ENCODE measurements around the gene ADGRG6. TPM values are rescaled to one million over a fixed set of nuclear protein-coding genes. Genes with fewer than 3 reads are reported as not detected.

ADGRG6 gene
- total and polyA plus RNA-seq, 3 donors from 2014 or later, result 5.1 to 10.6 (median 7.2) TPM

DNA sequence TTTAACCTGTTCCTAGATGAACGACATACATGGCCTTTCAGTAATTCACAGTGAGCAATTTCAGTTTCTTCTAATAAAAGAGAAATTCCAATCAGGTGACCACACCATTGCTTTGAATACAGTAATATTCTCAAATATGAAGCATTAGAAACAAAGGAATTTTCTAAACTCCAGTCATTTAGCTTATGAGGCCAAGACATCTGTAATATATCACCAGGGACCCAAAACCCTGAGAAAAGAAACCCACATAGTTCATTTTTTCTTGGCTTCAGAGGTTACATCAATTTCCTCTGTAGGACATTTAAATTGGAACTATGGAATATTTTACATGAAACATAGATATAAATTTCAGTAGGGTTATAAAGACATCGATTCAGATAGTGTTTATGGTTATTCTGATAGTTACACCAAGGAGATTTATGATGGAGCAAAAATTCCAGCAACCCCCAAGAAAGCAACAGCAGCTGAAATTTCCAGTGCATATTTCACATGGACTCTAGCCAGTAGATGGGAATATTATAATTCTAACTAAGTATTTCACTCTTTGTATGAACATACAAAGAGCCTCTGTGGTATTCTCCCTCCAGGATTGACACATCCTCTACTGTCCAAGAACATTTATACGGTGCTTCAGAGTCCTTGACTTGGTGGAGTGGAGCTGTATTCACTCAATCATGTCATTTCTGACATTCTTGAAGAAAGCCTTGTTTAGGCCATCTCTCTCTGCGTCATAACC, 82.9 kb downstream of the ADGRG6 start:
- no peaks in the 10 kb centered on the region for H3K4me1 ChIP-seq
- 72 to 78% methylated on average over 4 of the region's 4 CpGs for WGBS, 2 donors
- TF ChIP-seq, protein P1, sequence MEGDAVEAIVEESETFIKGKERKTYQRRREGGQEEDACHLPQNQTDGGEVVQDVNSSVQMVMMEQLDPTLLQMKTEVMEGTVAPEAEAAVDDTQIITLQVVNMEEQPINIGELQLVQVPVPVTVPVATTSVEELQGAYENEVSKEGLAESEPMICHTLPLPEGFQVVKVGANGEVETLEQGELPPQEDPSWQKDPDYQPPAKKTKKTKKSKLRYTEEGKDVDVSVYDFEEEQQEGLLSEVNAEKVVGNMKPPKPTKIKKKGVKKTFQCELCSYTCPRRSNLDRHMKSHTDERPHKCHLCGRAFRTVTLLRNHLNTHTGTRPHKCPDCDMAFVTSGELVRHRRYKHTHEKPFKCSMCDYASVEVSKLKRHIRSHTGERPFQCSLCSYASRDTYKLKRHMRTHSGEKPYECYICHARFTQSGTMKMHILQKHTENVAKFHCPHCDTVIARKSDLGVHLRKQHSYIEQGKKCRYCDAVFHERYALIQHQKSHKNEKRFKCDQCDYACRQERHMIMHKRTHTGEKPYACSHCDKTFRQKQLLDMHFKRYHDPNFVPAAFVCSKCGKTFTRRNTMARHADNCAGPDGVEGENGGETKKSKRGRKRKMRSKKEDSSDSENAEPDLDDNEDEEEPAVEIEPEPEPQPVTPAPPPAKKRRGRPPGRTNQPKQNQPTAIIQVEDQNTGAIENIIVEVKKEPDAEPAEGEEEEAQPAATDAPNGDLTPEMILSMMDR (IDR thresholded peaks at IDR 0.05), result no peak
- no peak for TF ChIP-seq POLR2A (IDR thresholded peaks at IDR 0.05)
- no peaks in the 10 kb centered on the region for H3K36me3 ChIP-seq (ENCODE audit: low read depth, missing control alignments)
- no peaks in the 10 kb centered on the region for H3K9me3 ChIP-seq
- DNase-seq, result no peak
- H3K27ac ChIP-seq, result no peak overlapping the region
- H3K27me3 ChIP-seq, result no peaks in the 10 kb centered on the region
- H3K4me3 ChIP-seq, result no peak overlapping the region
- intact Hi-C loops (cut with DNase I; ENCODE audit: low total_unique reads), result no loop called here

DNA sequence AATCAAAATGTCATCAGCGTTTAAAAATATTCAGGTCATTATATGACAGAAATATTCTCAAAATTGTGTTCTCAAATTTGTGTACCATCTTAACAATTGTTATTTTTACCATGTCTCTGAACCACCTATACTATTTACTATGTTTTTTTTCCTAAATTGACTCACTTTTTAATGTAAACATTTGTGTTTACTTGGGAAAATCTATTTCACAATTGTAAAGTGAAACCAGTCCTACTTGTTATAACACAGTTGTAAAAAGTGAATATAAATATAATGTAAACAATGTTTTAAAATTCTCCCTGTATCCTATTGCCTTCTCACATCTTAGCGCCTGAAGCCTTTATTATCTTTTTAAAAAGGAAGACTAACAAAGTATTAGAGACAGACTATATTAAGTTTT, 83.5 kb downstream of the ADGRG6 start:
- 90 to 92% methylated on average over 2 of the region's 2 CpGs for WGBS, 2 donors
- intact Hi-C loops (cut with DNase I; ENCODE audit: low total_unique reads), result no loop called here
- no peaks in the 10 kb centered on the region for H3K4me1 ChIP-seq
- no peaks in the 10 kb centered on the region for H3K36me3 ChIP-seq (ENCODE audit: low read depth, missing control alignments)
- H3K27me3 ChIP-seq, result no peaks in the 10 kb centered on the region
- H3K9me3 ChIP-seq, result no peaks in the 10 kb centered on the region
- TF ChIP-seq, protein P1 (IDR thresholded peaks at IDR 0.05), result no peak
- TF ChIP-seq POLR2A (IDR thresholded peaks at IDR 0.05), result no peak
- H3K4me3 ChIP-seq, result no peak overlapping the region
- no peak overlapping the region for H3K27ac ChIP-seq
- no peak for DNase-seq

DNA sequence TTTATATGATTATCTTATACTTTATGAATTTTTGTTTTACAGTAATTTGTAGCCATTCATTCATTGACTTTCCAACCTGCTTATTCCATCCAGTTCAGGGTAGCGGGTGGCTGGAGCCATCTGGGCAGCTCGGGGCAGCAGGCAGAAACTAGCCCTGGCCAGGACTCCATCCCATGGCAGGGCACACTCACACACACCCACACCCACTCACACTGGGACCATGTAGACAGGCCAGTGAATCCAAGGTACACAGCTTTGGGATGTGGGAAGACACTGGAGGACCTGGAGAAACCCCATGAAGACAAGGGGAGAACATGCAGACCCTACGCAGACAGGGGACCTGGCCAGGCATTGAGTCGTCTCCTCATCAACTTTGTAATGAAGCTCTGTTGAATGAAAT, 84.8 kb downstream of the ADGRG6 start:
- DNase-seq, result no peak
- Histone ChIP-seq H3K4me1 (no peaks in the 10 kb centered on the region), H3K27me3 (no peaks in the 10 kb centered on the region), H3K27ac (no peak overlapping the region), H3K36me3 (ENCODE audit: low read depth, missing control alignments) (no peaks in the 10 kb centered on the region), H3K9me3 (no peaks in the 10 kb centered on the region), H3K4me3 (no peak overlapping the region)
- no peak for TF ChIP-seq POLR2A (IDR thresholded peaks at IDR 0.05)
- TF ChIP-seq, protein P1 (IDR thresholded peaks at IDR 0.05), result no peak
- 94 to 99% methylated on average over 4 of the region's 4 CpGs for WGBS, 2 donors
- intact Hi-C loops (cut with DNase I; ENCODE audit: low total_unique reads), result no loop called here

DNA sequence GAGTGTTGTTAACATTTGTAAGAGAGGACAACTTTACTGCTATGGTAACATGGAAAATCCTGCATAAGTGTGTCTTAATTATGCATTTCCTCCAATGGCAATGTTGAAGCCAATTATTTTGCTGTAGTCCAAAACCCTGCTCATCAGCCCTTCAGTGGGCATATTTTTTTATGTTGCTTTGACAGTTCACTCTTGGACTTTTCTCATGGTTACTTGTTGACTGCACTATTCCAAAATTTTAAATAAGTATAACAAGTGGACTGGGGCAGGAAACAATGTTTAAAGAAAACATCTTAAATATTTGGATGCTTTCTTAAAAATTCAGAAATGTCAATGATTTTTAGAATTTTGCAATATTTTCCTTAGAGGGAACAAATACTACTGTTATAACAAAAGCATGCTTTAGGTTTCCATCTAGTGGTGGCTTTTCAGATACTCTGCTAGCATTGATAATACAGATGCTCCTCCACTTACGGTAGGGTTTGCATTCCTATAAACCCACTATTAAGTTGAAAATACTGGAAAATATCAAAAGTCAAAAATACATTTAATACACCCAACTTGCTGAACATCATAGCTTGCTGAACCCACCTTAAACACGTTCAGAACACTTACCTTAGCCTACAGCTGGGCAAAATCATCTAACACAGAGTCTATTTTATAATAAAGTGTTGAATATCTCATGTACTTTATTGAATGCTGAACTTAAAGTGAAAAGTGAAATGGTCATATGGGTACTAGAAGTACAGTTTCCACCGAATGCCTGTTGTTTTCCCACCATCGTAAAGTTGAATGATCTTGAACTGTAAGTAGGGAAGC, 86.4 kb downstream of the ADGRG6 start:
- Histone ChIP-seq H3K27me3 (no peaks in the 10 kb centered on the region), H3K27ac (no peak overlapping the region), H3K9me3 (no peaks in the 10 kb centered on the region), H3K4me3 (no peak overlapping the region), H3K4me1 (no peaks in the 10 kb centered on the region), H3K36me3 (ENCODE audit: low read depth, missing control alignments) (no peaks in the 10 kb centered on the region)
- WGBS, 2 donors, result 35 to 44% methylated on average over 4 of the region's 4 CpGs
- intact Hi-C loops (cut with DNase I; ENCODE audit: low total_unique reads), result no loop called here
- TF ChIP-seq, protein P1 (IDR thresholded peaks at IDR 0.05), result peak; percentile 36 to 50 (median 46)
- TF ChIP-seq POLR2A (IDR thresholded peaks at IDR 0.05), result no peak
- no peak for DNase-seq
